ENCODE data around the gene AUTS2.

Gene AUTS2

GRCh38 chr7:69605070-69605469, 6.8 kb downstream of the AUTS2 start:
- in situ Hi-C loops (cut with HindIII; ENCODE audit: low sequenced_read_pairs): no loop called here
- H3K4me3 ChIP-seq (ENCODE audit: low read depth, low read length): no peak overlapping the region
- DNase-seq (ENCODE audit: low read depth): no peak
- no peak for TF ChIP-seq CTCF (IDR thresholded peaks at IDR 0.05; ENCODE audit: low read depth, low read length, missing control alignments)

DNA sequence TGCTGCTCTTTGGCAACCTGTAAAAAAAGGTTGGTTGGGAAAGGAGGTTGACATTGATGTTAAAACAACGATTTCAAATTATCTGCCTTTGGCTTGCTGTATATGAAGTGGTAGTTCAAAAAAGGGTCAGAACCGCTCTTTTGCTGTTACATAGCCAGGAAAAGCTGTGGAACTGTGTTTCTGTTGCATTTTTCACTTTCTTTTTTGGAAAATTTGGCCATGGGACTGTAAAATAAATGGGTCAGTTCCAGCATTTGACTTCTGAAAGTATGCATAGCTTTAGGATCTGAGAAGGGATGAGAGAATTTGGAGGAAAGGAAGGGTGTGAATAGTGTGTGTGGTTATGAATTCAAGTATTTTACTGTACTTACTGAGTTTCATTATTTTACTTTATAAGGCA, 7.3 kb downstream of the AUTS2 start:
- in situ Hi-C loops (cut with HindIII; ENCODE audit: low sequenced_read_pairs): no loop called here
- no peak for TF ChIP-seq CTCF (IDR thresholded peaks at IDR 0.05; ENCODE audit: low read depth, low read length, missing control alignments)
- DNase-seq (ENCODE audit: low read depth): no peak
- H3K4me3 ChIP-seq (ENCODE audit: low read depth, low read length): no peak overlapping the region

DNA sequence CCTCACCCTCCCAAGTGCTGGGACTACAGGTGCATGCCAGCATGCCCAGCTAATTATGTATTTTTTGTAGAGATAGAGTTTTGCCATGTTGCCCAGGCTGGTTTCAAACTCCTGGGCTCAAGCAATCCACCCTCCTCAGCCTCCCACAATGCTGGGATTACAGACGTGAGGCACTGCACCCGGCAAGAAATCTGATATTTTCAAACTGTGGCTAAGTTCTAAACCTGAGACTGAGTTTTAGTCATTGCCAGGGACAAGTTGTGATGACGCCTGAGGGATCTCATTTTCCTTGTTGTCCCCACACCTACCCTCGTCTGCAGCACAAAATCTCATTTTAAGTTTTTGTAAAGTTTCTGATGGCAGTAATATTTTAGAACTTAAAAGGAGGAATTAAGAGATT, 9.8 kb downstream of the AUTS2 start:
- H3K4me3 ChIP-seq (ENCODE audit: low read depth, low read length): no peak overlapping the region
- in situ Hi-C loops (cut with HindIII; ENCODE audit: low sequenced_read_pairs): no loop called here
- DNase-seq (ENCODE audit: low read depth): no peak
- no peak for TF ChIP-seq CTCF (IDR thresholded peaks at IDR 0.05; ENCODE audit: low read depth, low read length, missing control alignments)

- no peak for TF ChIP-seq CTCF (IDR thresholded peaks at IDR 0.05; ENCODE audit: low read depth, low read length, missing control alignments)
- no peak for DNase-seq (ENCODE audit: low read depth)
- in situ Hi-C loops (cut with HindIII; ENCODE audit: low sequenced_read_pairs): no loop called here
Measured at GRCh38 chr7:69608878-69609277, 10.6 kb downstream of the AUTS2 start.

GRCh38 chr7:69609541-69610373, 11.5 kb downstream of the AUTS2 start:
- H3K4me3 ChIP-seq (ENCODE audit: low read depth, low read length): no peak overlapping the region
- no peak for DNase-seq (ENCODE audit: low read depth)
- in situ Hi-C loops (cut with HindIII; ENCODE audit: low sequenced_read_pairs): loop anchor here (10.0 kb wide), 1 partner anchor 1105 kb away; no protein-coding TSS in a partner anchor
- TF ChIP-seq CTCF (IDR thresholded peaks at IDR 0.05; ENCODE audit: low read depth, low read length, missing control alignments): no peak

More at GRCh38 chr7:69608878-69609277, 10.6 kb downstream of the AUTS2 start:
- no peak overlapping the region for H3K4me3 ChIP-seq (ENCODE audit: low read depth, low read length)

DNA sequence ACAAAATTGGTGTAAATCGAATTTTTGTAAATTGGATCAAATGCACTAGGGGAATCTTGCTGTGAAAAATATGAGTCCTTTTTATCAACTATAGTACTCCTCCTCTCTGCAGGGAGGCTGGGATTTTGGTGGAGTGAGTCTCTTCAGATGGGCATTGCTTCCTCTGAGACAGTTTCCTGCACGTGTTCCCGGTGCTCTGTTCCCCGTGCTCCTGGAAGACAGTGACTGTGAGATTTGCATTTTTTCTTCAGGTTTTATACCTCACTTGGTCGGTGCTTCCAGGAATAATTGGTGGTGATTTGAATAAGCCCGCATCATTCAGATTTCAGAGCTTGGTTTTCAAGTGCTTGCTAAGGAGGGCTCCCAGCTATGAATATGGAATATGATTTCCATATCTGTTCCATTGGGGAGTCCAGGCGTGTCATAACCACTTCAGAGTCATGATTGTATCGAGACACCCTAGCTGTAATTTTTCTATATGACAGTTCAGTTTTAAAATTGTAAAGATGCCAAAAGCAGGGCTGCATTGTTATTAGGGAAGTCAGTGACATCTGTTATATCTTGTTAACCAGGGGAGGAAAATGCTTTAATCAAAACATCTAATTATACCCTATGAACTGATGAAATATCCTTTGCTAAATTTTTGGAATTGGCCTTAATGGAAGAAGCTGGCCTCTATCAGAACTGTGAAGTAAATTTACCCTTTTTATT, 12.3 kb downstream of the AUTS2 start:
- no peak overlapping the region for H3K4me3 ChIP-seq (ENCODE audit: low read depth, low read length)
- no peak for TF ChIP-seq CTCF (IDR thresholded peaks at IDR 0.05; ENCODE audit: low read depth, low read length, missing control alignments)
- in situ Hi-C loops (cut with HindIII; ENCODE audit: low sequenced_read_pairs): loop anchor here (10.0 kb wide), 1 partner anchor 1104 kb away; no protein-coding TSS in a partner anchor
- DNase-seq (ENCODE audit: low read depth): no peak
